Umbilical cord (tissue), 2 donors: Measurements from ENCODE around the gene ZNF814. TPM values are rescaled to one million over a fixed set of nuclear protein-coding genes. Genes with fewer than 3 reads are reported as not detected.
"Not testable (repeated sequence)": the region's sequence is repeated elsewhere in the genome, so short reads cannot be mapped to it uniquely, and the experiment has no call there.

ENCODE experiments used
- DNase-seq: peaks from one replicate; pipeline ENCODE4 v3.0.0-alpha.2; 2015; ENCODE audit warnings: low spot score
- total RNA-seq: library from RNA; depleted of rRNA; stranded (reverse); fragments of >200 nt; gene quantifications from one replicate; pipeline ENCODE4 v1.2.3, GENCODE V29; 2014; ENCODE audit warnings: low replicate concordance; ENCODE audit not compliant: insufficient read depth

Gene ZNF814
- total RNA-seq, 1 donor from 2014 or later = 20.0 TPM

DNA sequence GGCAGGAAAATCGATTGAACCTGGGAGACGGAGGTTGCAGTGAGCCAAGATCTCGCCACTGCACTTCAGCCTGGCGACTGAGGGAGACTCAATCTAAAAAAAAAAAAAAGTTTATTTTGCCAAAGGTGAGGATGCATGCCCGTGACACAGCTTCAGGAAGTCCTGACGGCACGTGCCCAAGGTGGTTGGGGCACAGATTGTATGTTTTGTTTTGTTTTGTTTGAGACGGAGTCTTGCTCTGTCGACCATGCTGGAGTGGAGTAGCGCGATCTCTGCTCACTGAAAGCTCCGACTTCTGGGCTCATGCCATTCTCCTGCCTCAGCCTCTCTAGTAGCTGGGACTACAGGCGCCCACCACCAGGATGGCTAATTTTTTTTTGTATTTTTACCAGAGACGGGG is 70.9 kb downstream of the ZNF814 start:
- DNase-seq = no peak

DNA sequence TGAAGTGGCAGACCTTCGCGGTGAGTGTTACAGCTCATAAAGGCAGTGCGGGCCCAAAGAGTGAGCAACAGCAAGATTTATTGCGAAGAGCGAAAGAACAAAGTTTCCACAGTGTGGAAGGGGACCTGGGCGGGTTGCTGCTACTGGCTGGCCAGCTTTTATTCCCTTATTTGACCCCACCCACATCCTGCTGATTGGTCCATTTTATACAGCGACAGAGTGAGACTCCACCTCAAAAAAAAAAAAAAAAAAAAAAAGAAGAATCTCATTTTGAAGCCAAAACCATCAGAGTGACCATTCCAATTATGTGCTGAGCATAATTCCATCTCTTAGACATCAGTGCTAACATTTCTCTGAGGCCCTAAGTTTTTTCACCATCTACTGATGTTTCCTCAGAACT is 72.2 kb downstream of the ZNF814 start:
- no peak for DNase-seq

DNA sequence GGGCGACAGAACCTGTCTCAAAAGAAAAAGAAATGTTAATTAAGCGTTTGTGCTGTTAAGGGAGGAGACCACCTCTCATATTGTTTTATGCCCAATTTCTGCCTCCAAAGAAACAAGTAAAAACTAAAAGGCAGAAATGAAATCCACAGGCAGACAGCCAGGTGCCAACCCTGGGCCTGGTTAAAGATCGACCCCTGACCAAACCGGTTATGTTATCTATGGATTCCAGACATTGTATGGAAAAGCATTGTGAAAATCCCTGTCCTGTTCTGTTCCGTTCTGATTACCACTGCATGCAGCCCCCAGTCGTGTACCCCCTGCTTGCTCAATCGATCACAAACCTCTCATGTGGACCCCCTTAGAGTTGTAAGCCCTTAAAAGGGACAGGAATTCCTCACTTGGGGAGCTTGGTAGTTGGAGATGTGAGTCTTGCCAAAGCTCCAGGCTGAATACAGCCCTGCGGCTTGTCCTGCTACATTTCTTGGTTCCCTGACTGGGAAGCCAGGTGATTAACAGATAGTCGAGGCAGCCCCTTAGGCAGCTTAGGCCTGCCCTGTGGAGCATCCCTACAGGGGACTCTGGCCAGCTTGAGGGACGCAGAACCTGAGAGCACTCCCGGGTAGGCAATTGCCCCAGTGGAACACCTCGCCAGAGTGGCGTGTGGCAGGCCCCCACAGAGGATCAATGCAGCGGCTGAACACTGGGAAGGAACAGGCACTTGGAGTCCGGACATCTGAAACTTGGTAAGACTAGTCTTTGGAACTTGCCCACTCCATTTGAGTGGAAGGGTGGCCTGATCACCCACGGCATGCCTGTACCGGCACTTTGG is 73.4 kb downstream of the ZNF814 start:
- no peak for DNase-seq

DNA sequence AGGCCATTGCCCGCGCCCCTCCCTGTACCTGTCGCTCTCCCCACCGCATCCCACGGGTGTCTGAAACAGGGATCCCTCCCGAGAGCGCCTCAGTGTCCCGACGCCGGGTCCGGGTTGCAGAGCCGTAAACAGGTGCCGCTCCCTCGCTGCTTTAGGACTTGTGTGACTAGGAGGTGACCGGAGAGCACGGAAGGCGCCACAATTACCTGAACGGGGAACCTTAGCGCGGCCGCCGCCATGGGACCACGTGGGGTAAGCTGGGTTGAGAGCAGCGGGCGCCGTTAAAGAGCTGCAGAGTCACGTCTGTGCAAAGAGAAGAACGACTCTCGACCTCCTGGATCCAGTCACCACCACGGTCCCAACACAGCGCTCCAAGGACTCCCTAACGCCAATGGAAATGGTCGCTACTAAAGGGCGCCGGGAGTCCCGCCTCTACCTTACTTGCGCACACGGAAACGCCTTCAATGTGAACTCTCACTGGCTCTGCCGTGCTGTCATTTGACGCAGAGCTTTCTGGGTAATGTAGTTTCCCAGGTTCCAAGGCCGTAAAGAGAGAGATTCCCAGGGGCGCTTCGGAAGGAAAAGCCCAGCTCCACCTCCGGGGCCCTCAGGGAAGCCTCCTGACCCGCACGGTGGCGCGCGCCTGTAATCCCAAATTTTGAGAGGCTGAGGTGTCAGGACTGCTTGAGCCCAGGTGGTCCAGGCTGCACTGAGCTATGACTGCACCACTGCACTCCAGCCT is 74.2 kb downstream of the ZNF814 start, which contains the start of gene ZNF552:
Gene ZNF552 (minus strand): TSS at position 409 of the 742 bp plus-strand sequence. CDS start 170 bp downstream, at position 239.
- DNase-seq = peak; percentile 97

DNA sequence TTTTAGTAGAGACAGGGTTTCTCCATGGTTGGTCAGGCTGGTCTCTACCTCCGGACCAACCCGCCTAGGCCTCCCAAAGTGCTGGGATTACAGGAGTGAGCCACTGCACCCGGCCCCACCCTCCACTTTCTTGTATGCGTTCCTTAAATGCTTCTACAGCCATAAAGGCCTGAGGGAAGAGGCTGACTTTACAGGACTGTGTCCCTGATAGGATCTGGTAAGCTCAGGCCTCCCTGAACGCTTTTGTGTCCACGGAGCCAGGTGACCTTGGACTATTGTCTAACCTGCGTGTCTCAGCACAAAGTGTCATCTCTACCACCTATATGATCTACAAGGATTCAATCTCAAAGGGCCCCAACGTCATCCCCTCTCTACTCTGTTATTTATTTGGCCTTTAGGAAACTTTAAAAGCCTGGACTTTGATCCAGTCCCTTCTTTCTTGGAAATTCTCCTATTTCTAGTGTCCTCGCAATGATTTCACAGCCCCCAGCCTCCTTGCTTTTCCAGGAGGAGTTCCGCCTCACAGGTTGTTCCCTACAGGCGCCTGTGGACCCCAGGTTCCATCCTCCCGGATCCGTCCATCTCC is 74.8 kb downstream of the ZNF814 start:
- DNase-seq = no peak

- DNase-seq = not testable (repeated sequence)
Measured at GRCh38 chr19:57812975-57813820, 75.6 kb downstream of the ZNF814 start.

GRCh38 chr19:57812226-57812625 is 76.6 kb downstream of the ZNF814 start:
- DNase-seq = no peak

DNA sequence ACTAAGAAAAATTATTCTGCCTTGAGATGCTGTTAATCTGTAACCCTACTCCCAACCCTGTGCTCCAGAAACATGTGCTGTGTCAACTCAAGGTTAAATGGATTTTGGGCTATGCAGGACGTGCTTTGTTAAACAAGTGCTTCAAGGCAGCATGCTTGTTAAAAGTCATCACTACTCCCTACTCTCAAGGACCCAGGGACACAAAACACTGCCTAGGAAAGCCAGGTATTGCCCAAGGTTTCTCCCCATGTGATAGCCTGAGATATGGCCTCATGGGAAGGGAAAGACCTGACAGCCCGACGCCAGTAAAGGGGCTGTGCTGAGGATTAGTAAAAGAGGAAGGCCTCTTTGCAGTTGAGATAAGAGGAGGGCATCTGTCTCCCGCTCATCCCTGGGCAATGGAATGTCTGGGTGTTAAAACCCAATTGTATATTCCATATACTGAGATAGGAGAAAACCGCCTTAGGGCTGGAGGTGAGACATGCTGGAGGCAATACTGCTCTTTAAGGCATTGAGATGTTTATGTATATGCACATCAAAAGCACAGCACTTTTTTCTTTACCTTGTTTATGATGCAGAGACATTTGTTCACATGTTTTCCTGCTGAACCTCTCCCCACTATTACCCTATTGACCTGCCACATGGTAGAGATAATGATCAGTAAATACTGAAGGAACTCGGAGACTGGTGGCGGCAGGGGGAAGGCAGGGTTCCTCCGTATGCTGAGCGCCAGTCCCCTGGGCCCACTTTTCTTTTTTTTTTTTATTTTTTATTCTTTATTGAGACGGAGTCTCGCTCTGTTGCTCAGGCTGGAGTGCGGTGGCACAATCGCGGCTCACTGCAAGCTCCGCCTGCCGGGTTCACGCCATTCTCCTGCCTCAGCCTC is 78.2 kb downstream of the ZNF814 start:
- not testable (repeated sequence) for DNase-seq

DNA sequence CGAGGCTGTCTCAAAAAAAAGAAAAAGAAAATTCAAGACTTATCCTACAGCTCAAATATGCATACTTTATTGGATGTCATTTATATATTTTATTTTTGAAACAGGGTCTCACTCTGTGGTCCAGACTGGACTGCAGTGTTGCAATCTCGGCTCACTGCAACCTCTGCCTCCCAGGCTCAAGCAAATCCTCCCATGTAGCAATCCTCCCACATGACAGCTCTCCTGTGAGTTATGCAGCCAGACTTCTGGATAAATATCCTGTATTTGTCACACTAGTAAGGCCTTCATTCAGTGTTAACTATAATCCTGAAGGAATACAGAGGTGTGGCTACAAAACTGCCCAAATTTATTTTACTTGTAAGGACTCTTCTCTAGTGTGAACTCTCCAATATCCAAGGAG is 81.3 kb downstream of the ZNF814 start:
- no peak for DNase-seq

- DNase-seq = peak; percentile 57
Measured at GRCh38 chr19:57803594-57804325, 85.1 kb downstream of the ZNF814 start.

GRCh38 chr19:57803265-57803593 is 85.6 kb downstream of the ZNF814 start:
- peak; percentile 41 for DNase-seq

- no peak for DNase-seq
Measured at GRCh38 chr19:57802269-57802668, 86.6 kb downstream of the ZNF814 start.

GRCh38 chr19:57800696-57801095 is 88.1 kb downstream of the ZNF814 start:
- DNase-seq = no peak

Other genes with a start within 250 kb of the ZNF814 start
- gene ZSCAN4, start 220.1 kb downstream of the ZNF814 start, total RNA-seq = not detected
- gene ZNF551, start 207.1 kb downstream of the ZNF814 start, total RNA-seq = 13.0 TPM
- 8.2 TPM for gene ZNF154, start 179.8 kb downstream of the ZNF814 start, total RNA-seq
- gene ZNF671, start 161.4 kb downstream of the ZNF814 start, total RNA-seq = 10.4 TPM
- gene ZNF776, start 142.2 kb downstream of the ZNF814 start, total RNA-seq = 25.8 TPM
- gene ZNF586, start 119.4 kb downstream of the ZNF814 start, total RNA-seq = 19.3 TPM
- gene ZNF552, start 74.1 kb downstream of the ZNF814 start, total RNA-seq = 3.1 TPM
- 29.1 TPM for gene ZNF587B, start 58.7 kb downstream of the ZNF814 start, total RNA-seq
- 27.0 TPM for gene ZNF587, start 39.2 kb downstream of the ZNF814 start, total RNA-seq
- 29.1 TPM for gene ZNF417, start 27.6 kb upstream of the ZNF814 start, total RNA-seq
- gene ZNF418, start 46.4 kb upstream of the ZNF814 start, total RNA-seq = 21.2 TPM
- 14.0 TPM for gene ZNF256, start 58.7 kb upstream of the ZNF814 start, total RNA-seq
- gene C19orf18, start 85.5 kb upstream of the ZNF814 start, total RNA-seq = not detected
- gene ZNF606, start 113.8 kb upstream of the ZNF814 start, total RNA-seq = 64.8 TPM
- gene ZSCAN1, start 145.0 kb upstream of the ZNF814 start, total RNA-seq = 0.24 TPM
- gene ZNF135, start 170.2 kb upstream of the ZNF814 start, total RNA-seq = 8.9 TPM
- gene ZSCAN18, start 209.2 kb upstream of the ZNF814 start, total RNA-seq = 46.2 TPM